ENCODE results near the gene ACCSL.
A peak's percentile ranks its signal among the peaks of the same experiment; 100 is the strongest.

ACCSL gene

DNA sequence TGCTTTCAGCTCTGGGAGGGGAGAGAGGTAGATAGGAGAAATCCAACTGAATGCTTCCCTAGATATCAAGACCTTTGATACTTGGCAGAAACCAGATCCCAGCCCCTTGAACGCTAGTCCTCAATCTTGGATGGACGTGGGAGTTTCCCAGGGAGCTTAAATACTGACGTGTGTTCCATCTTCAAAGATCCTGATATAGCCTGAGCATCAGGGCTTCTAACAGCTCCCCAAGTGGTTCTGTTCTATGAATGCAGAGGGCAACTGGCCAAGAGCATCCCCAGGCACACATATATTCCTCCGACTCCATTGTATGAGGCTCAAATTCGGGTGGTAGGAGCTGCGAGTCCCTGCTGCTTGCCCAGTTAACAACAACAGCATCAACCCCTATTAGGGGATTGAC lies 9.6 kb downstream of the ACCSL start:
- DNase-seq (ENCODE audit: low read depth in 4 of 4, low spot score in 1 of 4): no peak

DNA sequence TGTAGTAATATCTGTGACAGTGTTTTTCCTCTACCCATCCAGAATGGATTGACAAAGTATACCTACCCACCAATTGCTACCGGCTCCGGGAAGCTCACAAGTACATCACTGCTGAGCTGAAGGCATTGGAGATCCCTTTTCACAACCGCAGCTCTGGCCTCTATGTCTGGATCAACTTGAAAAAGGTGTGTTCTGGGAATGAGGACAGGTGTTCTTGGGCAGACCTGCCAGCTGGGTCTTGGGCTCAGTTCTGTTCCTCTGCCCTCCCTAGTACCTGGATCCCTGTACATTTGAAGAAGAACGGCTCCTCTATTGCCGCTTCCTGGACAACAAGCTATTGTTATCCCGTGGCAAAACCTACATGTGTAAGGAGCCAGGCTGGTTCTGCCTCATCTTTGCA lies 10.5 kb downstream of the ACCSL start:
- no peak for DNase-seq (ENCODE audit: low read depth in 4 of 4, low spot score in 1 of 4)

DNA sequence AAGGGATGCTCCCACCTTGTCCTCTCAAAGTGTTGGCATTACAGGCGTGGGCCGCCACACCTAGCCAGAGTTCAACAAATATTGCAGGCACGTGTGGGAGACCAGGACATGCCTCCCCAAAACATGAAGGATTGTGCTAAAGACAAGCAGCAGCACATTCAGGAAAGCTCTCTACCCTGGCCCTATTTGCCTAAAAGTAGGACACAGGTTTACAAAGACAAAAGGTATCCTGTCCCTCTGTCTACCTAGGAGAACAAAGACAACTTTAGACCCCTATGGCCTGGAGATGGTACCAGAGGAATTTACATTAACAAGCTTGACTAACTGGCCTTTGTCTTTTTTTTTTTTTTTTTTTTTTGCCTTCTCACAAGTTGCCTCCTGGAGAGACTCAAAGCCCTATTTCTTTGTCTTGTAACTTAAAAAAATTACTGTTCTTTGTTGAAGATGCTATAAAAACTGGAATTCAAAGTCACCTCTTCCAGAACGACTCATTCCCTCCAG lies 17.4 kb downstream of the ACCSL start:
- no peak for DNase-seq (ENCODE audit: low read depth in 4 of 4, low spot score in 1 of 4)

DNA sequence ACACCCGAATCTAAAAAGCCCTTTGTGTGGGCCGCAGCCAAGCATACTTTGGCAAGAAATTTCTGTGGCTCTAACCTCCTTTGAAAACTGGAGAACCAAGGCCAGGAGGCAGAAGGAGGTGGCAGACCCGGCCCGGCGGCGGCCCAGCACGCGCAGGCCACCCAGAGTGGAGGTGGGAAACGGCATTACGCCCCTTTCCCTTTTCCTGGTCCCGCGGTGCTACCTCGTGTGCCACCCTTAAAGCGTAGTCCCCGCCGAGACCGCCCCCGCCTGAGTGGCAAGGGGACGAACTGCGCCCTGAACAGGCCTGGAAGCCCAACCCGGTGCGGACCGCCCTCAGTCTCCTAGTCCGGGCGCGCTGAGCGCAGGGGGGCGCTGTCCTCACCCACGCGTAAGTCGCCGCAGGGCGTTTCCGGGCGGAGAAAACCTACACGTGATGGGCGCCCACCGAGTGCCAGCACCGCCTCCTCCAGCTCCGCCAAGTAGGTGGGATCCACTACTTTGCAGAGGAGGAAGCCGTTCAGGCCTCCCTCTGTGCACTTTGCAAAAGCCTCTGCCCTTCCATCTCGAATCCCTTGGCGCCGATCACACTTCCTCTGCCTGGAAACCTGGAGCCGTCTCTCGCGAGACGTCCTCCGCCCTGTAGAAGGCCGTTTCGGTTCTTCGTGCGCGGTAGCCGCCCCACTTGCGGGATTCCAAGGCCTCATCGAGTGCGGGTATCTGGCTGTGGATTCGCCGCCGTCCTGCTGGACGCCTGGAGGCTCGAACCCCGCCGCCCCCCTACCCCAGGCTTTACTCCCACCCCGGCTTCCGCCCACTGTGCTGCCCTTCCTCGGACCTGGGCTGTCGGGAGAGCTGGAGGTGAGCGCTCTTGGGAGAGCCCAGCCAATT lies 18.3 kb downstream of the ACCSL start, which contains the start of gene ACCS:
ACCS (plus strand) TSS at position 430 of the 891 bp plus-strand sequence. CDS start 1,358 bp downstream, outside the sequence.
- DNase-seq (ENCODE audit: low read depth in 4 of 4, low spot score in 1 of 4): peak; percentile 51 to 78 (median 65)

DNA sequence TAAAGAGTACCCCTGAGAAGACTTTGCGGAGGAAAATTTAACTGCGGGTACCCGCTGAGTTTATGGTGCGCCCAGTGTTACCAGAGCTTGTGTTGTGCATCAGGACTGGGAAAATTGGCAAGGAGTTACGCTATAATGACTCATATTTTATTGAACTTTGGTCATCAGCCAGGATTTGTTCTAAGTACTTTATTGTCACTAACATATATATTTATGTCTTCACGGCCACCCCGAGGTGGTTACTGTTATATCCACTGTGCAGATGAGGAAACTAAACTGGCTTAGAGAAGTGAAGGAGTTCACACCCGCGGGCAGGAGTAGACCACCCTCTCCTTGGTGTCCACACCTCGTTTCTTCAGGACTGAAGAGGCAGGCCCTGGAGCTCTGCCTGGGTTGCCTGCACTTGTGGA lies 19.0 kb downstream of the ACCSL start:
- DNase-seq (ENCODE audit: low read depth in 4 of 4, low spot score in 1 of 4): no peak

DNA sequence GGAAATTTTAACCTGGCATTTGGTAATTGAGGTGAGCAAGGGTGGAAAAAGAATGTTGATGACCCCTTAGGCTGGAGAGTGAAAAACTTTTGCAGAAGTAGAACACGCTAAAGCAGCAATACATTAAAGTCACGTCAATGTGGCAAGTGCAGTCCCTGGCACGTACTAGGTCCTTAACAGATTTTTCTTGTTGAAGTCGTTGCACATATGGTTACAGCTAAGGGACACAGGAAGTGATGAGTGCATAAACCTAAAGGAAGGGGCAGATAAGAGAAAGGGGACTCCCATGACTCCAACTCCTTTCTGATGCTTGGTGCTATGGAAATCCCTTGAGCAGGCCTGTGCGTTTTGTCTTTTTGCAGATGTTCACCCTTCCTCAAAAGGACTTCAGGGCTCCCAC lies 19.5 kb downstream of the ACCSL start:
- DNase-seq (ENCODE audit: low read depth in 4 of 4, low spot score in 1 of 4): no peak

DNA sequence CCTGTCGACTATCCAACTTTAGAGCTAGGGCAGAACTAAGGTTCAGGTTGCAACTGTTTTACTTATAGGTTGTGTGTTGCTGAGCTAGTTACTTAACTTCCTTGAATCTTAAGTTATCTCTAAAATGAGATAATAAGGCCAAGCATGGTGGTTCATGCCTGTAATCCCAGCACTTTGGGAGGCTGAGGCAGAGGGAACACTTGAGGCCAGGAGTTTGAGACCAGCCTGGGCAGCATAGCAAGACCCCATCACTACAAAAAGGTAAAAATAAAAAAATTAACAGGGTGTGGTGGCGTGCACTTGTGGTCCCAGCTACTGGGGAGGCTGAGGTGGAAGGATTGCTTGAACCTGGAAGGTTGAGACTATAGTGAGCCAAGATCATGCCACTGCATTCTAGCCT lies 20.4 kb downstream of the ACCSL start:
- DNase-seq (ENCODE audit: low read depth in 4 of 4, low spot score in 1 of 4): no peak

DNA sequence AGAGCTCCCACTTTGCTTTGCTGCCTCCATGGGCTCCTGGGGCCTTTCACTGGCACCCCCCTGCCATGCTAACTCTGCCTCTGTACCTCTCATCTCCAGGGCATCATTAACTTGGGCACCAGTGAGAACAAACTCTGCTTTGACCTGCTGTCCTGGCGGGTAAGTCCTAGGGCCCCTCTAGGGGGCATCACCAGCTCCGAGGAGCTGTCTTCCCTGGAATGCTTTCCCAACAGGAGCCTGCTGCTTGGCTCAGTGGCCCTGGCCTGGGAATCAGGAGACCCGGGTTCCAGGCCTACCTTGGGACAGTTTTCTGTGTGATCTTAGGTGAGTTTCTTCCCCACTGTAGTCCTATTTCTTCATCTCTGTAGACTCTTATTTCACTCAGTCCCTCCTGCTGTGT lies 23.4 kb downstream of the ACCSL start:
- DNase-seq (ENCODE audit: low read depth in 4 of 4, low spot score in 1 of 4): no peak

DNA sequence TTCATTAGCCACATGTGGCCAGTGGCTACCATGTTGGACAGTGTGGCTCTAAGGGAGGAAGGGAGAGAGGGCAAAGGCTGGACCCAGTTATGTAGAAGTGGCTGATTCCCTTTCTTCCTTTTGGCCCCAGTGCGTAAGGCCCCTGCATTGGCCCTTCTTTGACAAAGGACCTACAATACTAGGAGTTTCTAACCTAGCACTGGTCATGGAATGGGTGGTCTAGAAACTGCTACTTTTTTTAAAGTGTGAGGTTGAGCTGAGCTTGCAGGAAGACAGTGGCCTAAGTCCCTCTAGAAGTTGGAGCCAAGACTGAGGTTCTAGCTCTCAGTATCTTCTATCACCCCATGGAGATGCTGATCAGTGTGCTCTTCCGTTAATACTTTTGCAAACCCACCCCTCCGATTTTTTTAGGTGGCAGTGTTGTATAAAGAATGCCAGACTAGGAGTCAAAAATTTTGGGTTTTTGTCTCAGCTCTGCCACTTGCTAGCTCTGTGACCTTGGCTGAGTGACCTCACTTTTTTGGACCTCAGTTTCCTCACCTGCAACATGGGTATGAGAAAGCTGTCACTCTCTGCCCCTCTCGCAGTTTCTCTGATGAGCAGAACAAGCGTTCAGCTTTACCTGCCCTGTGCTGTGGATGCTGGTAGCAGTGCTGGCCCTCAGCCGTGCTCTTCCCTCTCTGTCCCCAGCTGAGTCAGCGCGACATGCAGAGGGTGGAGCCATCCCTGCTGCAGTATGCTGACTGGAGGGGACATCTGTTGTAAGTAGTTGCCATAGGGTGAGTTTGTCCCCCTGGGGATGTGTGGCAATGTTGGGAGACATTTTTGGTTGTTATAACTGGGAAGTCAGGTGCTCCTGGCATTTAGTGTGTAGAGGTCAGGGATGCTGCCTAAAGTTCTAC lies 25.2 kb downstream of the ACCSL start:
- no peak for DNase-seq (ENCODE audit: low read depth in 4 of 4, low spot score in 1 of 4)

DNA sequence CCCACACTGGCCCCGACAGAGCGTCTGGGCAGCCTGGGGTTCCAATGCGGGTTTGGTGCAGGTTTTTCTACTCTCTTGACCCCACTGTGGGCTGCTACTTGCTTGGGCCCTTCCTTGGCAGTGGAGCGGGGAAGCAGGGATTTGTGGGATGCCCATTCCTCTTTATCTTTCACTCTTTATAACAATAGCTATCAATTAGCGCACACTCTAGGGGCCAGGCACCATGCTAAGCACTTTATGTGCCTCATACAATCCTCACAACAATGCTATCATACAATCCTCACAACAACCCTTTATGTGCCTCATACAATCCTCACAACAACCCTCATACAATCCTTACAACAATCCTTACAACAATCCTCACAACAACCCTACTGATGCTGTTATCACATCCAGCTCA lies 31.0 kb downstream of the ACCSL start:
- DNase-seq (ENCODE audit: low read depth in 4 of 4, low spot score in 1 of 4): no peak

DNA sequence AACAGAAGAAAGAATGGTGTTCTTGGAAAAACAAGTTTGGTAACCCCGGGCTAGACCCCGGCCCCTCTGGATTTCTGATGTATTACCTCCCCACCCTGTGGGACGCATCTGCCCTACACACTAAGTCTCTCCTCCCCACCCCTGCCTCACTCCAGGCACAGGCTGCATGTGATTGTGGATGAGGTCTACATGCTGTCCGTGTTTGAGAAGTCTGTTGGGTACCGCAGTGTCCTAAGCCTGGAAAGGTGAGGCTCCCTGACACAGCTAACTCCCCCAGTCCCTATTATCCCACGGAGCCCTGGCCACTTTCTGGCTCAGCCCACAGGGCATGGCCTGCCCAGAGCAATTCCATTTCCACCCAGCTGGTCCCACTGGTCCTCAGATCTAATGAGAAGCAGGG lies 31.6 kb downstream of the ACCSL start:
- no peak for DNase-seq (ENCODE audit: low read depth in 4 of 4, low spot score in 1 of 4)

DNA sequence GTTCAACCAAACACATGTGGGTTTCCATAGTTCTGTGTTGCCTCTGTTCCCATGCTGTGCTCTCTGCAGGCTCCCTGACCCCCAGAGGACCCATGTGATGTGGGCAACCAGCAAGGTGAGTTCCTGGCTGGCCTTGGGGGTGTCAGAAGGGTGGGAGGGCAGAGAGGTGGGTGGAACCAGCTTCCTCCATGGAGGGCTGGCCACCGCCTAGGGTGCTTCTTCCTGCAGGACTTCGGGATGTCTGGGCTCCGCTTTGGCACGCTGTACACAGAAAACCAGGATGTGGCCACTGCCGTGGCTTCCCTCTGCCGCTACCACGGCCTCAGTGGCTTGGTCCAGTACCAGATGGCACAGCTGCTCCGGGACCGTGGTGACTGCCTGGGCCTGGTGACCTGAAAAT lies 33.2 kb downstream of the ACCSL start:
- no peak for DNase-seq (ENCODE audit: low read depth in 4 of 4, low spot score in 1 of 4)

DNA sequence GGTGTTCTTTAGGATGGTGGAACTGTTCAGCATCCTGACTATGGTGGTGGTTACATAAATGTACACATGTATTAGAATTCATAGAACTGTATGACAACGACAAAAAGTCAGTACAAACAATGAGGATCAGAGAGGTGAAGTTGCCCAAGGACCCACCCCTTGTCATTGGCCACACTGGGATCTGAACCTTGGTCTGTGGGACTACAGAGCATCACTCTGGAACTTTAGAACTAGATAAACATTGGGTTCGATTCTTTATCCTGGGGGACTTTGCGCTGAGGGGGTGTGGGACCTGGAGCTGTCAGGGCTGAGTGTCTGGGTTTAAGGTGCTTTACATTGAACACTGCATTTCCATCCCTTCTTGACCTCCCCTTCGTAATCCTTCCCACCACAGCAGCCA lies 34.9 kb downstream of the ACCSL start:
- DNase-seq (ENCODE audit: low read depth in 4 of 4, low spot score in 1 of 4): no peak

DNA sequence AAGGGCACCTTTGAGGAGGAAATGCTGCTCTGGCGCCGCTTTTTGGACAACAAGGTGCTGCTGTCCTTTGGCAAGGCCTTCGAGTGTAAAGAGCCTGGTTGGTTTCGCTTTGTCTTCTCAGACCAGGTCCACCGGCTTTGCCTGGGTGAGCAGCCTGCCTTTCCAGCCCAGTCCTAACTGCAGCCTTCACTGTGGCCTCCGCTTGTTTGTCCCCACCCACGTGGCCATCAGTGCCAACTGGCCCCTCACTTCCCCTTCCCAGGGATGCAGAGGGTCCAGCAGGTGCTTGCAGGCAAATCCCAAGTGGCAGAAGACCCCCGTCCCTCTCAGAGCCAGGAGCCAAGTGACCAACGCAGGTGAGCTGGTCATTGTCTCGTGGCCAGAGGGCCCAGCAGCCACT lies 35.7 kb downstream of the ACCSL start:
- DNase-seq (ENCODE audit: low read depth in 4 of 4, low spot score in 1 of 4): no peak

DNA sequence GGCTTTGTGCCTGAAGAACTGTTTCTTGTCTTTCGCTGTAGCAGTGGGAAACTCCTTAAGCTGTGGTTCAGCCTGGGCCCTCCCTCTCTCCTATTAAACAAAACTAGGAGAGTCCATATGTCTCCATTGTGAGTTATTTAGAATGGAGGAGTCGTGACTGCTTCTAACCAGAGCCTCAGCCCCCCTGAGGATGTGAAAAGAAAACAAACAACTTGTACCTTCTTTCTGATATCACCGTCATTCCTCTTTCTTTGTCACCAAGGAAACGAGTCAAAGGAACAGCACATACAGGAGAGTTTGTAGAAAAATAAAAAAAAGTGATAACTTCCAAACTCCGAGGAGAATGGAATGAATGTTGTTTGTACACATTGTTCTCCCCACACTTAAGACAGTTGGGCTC lies 36.1 kb downstream of the ACCSL start:
- no peak for DNase-seq (ENCODE audit: low read depth in 4 of 4, low spot score in 1 of 4)

DNA sequence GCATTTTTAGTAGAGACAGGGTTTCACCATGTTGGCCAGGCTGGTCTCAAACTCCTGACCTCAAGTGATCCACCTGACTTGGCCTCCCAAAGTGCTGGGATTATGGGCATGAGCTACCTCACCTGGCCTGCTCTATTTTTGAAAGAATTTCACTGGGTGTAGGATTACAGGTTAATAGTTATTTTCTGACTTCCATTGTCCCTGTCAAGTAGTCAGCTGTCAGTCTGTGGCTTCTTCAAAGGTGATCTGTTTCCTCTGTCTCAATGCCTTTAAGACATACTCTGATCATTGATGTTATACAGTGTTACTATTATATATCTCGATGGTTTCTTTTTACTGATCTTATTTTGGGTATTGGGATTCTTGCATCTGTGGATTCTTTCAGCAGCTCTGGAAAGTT lies 37.5 kb downstream of the ACCSL start:
- no peak for DNase-seq (ENCODE audit: low read depth in 4 of 4, low spot score in 1 of 4)

DNA sequence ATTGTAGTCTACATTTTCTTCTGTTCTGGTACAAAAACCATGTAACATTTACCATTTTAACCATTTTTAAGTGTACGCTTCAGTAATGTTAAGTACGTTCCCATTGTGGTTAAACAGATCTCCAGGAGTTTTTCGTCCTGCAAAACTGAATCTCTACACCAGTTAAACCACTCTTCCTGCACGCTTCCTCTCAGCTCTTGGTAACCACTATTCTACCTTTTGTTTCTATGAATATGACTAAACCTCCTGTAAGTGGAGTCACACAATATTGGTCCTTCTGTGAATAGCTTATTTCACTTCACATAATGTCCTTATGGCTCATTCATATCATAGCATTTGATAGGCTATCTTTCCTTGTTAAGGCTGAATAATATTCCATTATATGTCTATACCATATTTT lies 40.6 kb downstream of the ACCSL start:
- DNase-seq (ENCODE audit: low read depth in 4 of 4, low spot score in 1 of 4): no peak

DNA sequence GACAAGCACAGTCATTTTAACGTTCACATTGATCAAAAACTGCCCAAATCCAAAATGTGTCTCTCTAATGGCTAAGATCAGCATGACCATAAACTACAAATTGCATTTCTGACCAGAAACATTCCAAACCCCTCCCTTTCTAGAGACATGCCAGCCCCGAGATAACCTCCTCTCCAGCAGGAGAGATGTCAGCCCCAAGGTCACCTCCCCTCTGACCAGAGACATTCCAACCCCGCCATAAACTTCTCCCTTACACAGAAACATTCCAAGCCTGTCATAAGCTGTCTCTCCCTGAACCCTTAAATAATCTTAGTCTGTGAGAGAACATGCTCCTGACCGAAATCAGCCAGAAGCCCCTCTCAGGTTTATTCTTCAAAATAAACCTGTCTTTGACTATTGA lies 41.1 kb downstream of the ACCSL start:
- DNase-seq (ENCODE audit: low read depth in 4 of 4, low spot score in 1 of 4): no peak

DNA sequence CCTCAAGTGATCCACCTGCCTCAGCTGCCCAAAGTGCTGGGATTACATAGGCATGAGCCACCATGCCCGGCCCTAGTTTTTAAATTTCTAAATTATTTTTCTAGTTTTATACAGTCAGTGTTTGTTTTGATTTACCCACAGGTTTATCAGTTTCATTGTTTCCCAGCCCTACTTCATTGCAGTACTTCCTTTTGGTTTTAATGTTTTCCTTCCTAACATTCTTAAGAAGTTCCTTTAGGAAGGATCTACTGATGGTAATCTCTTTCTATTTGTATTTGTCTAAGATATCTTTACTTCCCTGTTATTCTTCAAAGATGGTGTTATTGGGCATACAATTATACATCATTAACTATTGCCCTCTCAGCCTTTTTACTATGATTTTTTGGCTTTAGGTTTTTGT lies 42.8 kb downstream of the ACCSL start:
- no peak for DNase-seq (ENCODE audit: low read depth in 4 of 4, low spot score in 1 of 4)

DNA sequence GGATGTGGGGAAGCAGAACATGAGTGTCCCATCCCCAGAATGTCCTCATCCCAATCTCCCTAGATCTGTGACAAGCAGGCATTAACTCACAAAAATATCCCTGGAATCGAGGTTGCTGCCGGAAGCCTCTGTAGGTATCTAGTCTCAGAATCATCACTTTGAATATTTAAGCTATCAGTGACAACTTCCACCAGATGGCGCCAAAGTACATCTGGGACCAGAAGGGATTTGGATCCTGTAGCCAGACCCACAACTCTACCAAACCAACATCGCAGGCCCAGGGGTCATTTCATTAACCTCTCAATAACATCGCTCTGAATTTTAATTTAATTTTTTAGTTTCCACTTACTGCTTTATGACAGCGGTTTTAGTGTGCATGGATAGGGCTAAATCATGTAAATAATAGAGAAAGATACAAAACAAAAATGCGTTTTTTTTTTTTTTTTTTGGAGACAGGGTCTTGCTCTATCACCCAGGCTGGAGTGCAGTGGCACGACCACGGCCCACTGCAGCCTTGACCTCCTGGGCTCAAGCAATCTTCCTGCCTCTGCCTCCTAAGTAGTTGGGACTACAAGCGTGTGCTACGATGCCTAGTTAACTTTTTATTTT lies 46.6 kb downstream of the ACCSL start:
- DNase-seq (ENCODE audit: low read depth in 4 of 4, low spot score in 1 of 4): peak; percentile 63 to 84 (median 74)

Data from stimulated activated CD4-positive, alpha-beta T cell treated with anti-CD3 and anti-CD28 coated beads, Interleukin-1b, Interleukin-23, amount 100 ng/mL, for 24 hours (primary cell).